PFSK-1 (cell line): ENCODE data around the gene LIPC.
A peak's percentile ranks its signal among the peaks of the same experiment; 100 is the strongest.

Experiments used
- FOXP2 ChIP-seq: optimal IDR thresholded peaks from 2 replicates; pipeline ENCODE3; 2011; ENCODE audit warnings: borderline replicate concordance, control low read depth, inconsistent platforms; ENCODE audit not compliant: insufficient read depth; ENCODE audit errors: extremely low read length, extremely low read depth
- POLR2AphosphoS5 ChIP-seq: IDR thresholded peaks from 2 replicates; pipeline ENCODE4 v1.6.1; 2012; ENCODE audit warnings: low read depth, mild to moderate bottlenecking, control low read depth, low read length, moderate library complexity
- REST ChIP-seq, 2 experiments: IDR thresholded peaks; 2 replicates each; pipeline versions ENCODE4 v1.6.1 to v1.8.0; 2011 to 2012; ENCODE audit warnings: low read depth in 2 of 2, low read length in 2 of 2, control low read depth in 1 of 2, inconsistent platforms in 1 of 2, mild to moderate bottlenecking in 1 of 2, moderate library complexity in 1 of 2; ENCODE audit not compliant: insufficient read depth in 1 of 2
- SIN3A ChIP-seq: IDR thresholded peaks from 2 replicates; pipeline ENCODE4 v1.6.1; 2012; ENCODE audit warnings: mild to moderate bottlenecking, low read length, moderate library complexity, borderline replicate concordance; ENCODE audit not compliant: insufficient read depth
- TAF1 ChIP-seq: IDR thresholded peaks from 2 replicates; pipeline ENCODE4 v1.6.1; 2012; ENCODE audit warnings: low read length, control low read depth, borderline replicate concordance; ENCODE audit not compliant: insufficient read depth

LIPC gene

GRCh38 chr15:58433597-58434333 is 2.0 kb downstream of the LIPC start:
- TF ChIP-seq TAF1 (no peak), FOXP2 (no peak), REST (IDR thresholded peaks at IDR 0.05; ENCODE audit: insufficient read depth in 1 of 2, low read depth in 2 of 2, low read length in 2 of 2) (no peak), POLR2AphosphoS5 (no peak), SIN3A (no peak)

GRCh38 chr15:58434334-58434875 is 2.6 kb downstream of the LIPC start:
- TF ChIP-seq REST (IDR thresholded peaks at IDR 0.05; ENCODE audit: insufficient read depth in 1 of 2, low read depth in 2 of 2, low read length in 2 of 2) = peak; percentile 71 to 85
- no peak for TF ChIP-seq FOXP2

DNA sequence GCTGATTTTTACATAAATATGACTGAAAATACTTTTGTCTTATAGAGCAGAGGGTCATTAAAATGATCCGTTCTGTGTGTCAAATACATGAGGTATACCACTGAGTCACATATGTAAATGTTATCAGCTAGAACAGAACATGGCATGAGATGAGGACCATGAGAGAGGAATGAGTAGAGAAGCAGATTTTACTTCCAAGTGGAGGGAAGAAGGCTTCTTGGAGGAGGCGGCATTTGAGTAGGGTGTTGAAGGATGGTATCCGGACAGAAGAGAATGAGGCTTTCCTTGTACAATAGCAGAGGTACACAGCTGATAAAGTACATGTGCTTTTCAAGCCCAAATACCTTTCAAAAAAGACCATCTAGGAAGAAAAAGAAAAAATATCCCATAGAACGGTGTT is 4.8 kb downstream of the LIPC start:
- TF ChIP-seq TAF1 (no peak), FOXP2 (no peak), SIN3A (no peak), POLR2AphosphoS5 (no peak), REST (IDR thresholded peaks at IDR 0.05; ENCODE audit: insufficient read depth in 1 of 2, low read depth in 2 of 2, low read length in 2 of 2) (no peak)

DNA sequence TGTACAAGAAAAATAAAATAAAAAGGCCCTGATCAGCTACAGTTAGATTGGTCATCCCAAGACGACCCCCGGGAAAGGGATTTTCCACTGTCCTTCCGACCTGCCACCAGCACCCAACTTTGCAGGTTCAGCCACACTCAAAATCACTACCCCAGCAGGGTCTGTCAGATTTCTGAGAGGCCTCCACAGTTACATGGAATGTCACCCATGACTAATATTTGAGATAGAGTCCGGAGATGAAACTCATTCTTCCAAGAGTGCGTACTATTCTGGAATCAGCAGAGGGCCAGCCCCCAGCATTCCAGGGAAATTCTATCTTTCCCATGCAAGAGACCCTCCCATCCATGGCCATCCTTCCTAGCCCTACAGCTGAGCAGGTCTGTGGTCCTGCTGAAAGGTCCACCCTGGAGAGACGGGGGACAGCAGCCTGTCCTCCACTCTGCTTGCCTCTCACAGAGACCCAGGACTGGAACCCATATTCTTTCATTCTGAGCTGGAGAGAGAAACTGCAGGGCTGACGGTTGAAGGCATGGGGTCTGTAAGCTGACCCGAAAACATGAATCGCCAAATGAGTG is 5.8 kb downstream of the LIPC start:
- no peak for TF ChIP-seq TAF1
- no peak for TF ChIP-seq SIN3A
- no peak for TF ChIP-seq POLR2AphosphoS5
- TF ChIP-seq REST (IDR thresholded peaks at IDR 0.05; ENCODE audit: insufficient read depth in 1 of 2, low read depth in 2 of 2, low read length in 2 of 2) = no peak
- TF ChIP-seq FOXP2 = no peak
